AG04450 (cell line): Measurements from ENCODE around the gene PCGF6. TPM values are rescaled to one million over a fixed set of nuclear protein-coding genes. Genes with fewer than 3 reads are reported as not detected.
A peak's percentile ranks its signal among the peaks of the same experiment; 100 is the strongest.

Experiments used
- CTCF ChIA-PET: fragments of 300-600, 350-600 bp; formaldehyde crosslinking; extraction: SDS; loops from one replicate; lab custom pipeline; 2022; ENCODE audit warnings: antibody characterized with exemption, inconsistent platforms; lab: Charles Lee
- POLR2A ChIA-PET: fragments of 350-600 bp; formaldehyde crosslinking; extraction: SDS; loops from one replicate; lab custom pipeline; 2021; ENCODE audit warnings: antibody characterized with exemption, inconsistent platforms; lab: Yijun Ruan, JAX
- DNase-seq: peaks from one replicate; pipeline ENCODE4 v3.0.0-alpha.2; 2011; ENCODE audit warnings: low read depth, low spot score
- H3K27ac ChIP-seq: one replicate; pipeline ENCODE4 v1.5.1; 2012; ENCODE audit warnings: low read depth, low read length, control low read depth
- H3K27me3 ChIP-seq: one replicate; pipeline ENCODE4 v1.6.0; 2012; ENCODE audit warnings: low read length; ENCODE audit not compliant: control insufficient read depth, insufficient read depth
- H3K4me3 ChIP-seq: 2 replicates; pipeline ENCODE4 v1.5.1; 2011; ENCODE audit warnings: mild to moderate bottlenecking, low read depth, low read length, control low read depth
- H3K9me3 ChIP-seq: 2 replicates; pipeline ENCODE4 v1.5.1; 2012; ENCODE audit warnings: low read length; ENCODE audit not compliant: control insufficient read depth, insufficient read depth
- polyA plus RNA-seq: library from polyadenylated mRNA; depleted of rRNA; stranded (reverse); fragments of >200 nt; gene quantifications from 2 replicates; pipeline ENCODE4 v1.2.3, GENCODE V29; 2011
- TF ChIP-seq, protein P1 (sequence below): IDR thresholded peaks from 2 replicates; pipeline ENCODE4 v1.5.1; 2011; ENCODE audit warnings: low read depth, low read length, control low read depth, inconsistent platforms

Gene PCGF6
- polyA plus RNA-seq, 1 experiment: 9.9 TPM

DNA sequence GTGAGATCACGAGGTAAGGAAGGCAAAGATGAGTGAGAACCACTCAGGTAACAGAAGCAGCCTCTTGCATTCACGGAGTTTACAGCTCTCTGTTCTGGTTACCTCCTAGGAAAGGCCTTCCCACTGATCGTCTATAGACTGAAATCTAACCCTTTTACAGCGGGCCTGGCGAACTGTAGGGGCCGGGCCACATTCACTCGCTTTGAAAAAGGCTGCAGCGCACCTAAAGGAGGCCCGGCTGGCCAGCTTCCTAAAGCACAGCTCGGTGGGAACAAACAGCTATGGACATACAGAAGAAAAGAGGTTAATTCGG, 44.8 kb upstream of the PCGF6 start:
- POLR2A ChIA-PET: interaction anchor here (0.9 to 1.0 kb wide), 2 partner anchors 90 to 96 kb away, joined by 3 read pairs; no protein-coding TSS in a partner anchor
- no peaks in the 10 kb centered on the region for H3K27me3 ChIP-seq
- TF ChIP-seq, protein P1, sequence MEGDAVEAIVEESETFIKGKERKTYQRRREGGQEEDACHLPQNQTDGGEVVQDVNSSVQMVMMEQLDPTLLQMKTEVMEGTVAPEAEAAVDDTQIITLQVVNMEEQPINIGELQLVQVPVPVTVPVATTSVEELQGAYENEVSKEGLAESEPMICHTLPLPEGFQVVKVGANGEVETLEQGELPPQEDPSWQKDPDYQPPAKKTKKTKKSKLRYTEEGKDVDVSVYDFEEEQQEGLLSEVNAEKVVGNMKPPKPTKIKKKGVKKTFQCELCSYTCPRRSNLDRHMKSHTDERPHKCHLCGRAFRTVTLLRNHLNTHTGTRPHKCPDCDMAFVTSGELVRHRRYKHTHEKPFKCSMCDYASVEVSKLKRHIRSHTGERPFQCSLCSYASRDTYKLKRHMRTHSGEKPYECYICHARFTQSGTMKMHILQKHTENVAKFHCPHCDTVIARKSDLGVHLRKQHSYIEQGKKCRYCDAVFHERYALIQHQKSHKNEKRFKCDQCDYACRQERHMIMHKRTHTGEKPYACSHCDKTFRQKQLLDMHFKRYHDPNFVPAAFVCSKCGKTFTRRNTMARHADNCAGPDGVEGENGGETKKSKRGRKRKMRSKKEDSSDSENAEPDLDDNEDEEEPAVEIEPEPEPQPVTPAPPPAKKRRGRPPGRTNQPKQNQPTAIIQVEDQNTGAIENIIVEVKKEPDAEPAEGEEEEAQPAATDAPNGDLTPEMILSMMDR: no peak
- H3K4me3 ChIP-seq: peak overlapping the region; percentile 93
- H3K9me3 ChIP-seq: no peaks in the 10 kb centered on the region
- H3K27ac ChIP-seq: peak overlapping the region; percentile 77
- CTCF ChIA-PET: interaction anchor here (1.3 kb wide), 1 partner anchor 21 kb away, joined by 3 read pairs; no protein-coding TSS in a partner anchor
- DNase-seq: no peak

DNA sequence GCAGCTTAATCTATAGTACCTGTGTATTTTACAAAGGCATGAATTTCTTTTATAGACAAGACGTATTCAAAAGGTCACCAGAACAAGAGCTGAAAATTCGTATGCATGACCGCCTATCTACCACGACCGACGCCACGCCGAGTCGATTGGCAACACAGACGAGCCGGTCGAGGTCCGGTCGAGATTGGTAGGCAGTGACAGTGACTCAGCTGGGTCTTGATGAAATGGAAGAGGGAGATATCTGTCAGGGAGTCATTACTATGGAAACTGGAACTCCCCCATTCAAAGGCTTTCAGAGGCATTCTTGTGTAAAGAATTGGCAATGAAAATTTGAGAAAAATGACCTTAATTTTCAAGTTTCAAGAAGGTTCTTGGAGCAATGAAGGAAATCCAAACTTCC, 43.2 kb upstream of the PCGF6 start:
- no peaks in the 10 kb centered on the region for H3K27me3 ChIP-seq
- no peak overlapping the region for H3K4me3 ChIP-seq
- no peaks in the 10 kb centered on the region for H3K9me3 ChIP-seq
- TF ChIP-seq, protein P1: no peak
- no peak for DNase-seq
- no peak overlapping the region for H3K27ac ChIP-seq
- POLR2A ChIA-PET: no interaction called here
- CTCF ChIA-PET: no interaction called here

DNA sequence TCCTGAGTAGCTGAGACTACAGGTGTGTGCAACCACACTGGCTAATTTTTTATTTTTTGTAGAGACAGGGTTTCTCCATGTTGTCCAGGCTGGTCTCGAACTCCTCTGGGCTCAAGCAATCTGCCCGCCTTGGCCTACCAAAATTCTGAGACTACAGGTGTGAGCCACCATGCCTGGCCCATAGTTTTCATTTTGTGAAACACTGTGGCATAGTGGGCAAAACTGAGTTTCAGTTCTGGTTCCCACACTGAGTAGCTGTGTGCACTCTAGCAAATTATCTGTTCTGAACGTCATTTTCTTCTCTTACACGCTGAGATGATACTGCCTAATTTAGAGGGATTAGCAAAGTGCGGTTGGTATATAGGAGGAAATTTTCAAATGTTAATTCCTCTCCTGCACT, 31.8 kb upstream of the PCGF6 start:
- POLR2A ChIA-PET: no interaction called here
- H3K27ac ChIP-seq: no peak overlapping the region
- no peak overlapping the region for H3K4me3 ChIP-seq
- H3K27me3 ChIP-seq: no peaks in the 10 kb centered on the region
- no peaks in the 10 kb centered on the region for H3K9me3 ChIP-seq
- CTCF ChIA-PET: no interaction called here
- no peak for DNase-seq
- TF ChIP-seq, protein P1: no peak

DNA sequence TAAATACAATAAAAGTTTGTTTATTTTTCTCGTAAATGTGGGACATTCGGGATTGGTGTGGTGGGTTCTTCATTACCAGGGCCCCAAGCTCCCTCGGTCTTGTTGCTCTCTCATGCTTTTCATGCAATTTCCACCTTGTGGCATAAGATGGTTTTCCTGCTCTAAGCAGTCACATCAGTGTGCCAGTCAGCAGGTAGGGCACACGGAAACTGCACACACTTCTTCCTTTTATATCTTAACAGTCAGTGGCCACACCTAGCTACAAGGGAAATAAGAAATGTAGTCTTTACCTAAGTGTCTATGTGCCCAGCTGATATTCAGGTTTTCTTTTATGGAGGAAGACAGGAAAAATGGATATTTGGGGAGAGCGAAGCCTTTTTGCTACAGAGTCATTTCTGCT, 23.3 kb upstream of the PCGF6 start:
- no peak overlapping the region for H3K27ac ChIP-seq
- TF ChIP-seq, protein P1: no peak
- ChIA-PET CTCF (no interaction called here), POLR2A (no interaction called here)
- no peaks in the 10 kb centered on the region for H3K27me3 ChIP-seq
- DNase-seq: no peak
- no peak overlapping the region for H3K4me3 ChIP-seq
- H3K9me3 ChIP-seq: no peaks in the 10 kb centered on the region

DNA sequence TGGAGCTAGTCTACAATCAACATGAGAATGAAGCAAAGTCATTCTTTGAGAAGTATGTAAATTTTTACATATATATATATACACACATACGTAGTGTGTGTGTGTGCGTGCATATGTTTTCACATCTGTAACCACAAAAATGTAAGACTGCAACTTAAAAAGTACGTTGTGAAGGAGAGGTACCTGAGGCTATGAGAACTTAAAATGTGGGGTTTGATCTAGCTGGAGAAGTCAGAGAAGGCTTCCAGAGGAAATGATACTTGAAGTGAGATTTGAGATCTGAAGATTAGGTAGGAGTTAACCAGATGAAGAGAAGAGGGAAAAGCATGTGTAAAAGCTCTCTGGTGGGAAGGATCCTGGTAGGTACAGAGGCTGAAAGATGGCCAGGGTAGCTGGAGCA, 22.6 kb upstream of the PCGF6 start:
- Histone ChIP-seq H3K9me3 (no peaks in the 10 kb centered on the region), H3K4me3 (no peak overlapping the region), H3K27me3 (no peaks in the 10 kb centered on the region), H3K27ac (no peak overlapping the region)
- ChIA-PET CTCF (no interaction called here), POLR2A (no interaction called here)
- TF ChIP-seq, protein P1: no peak
- DNase-seq: no peak
